Measurements from ENCODE around the gene ADGRV1.

The ADGRV1 gene

DNA sequence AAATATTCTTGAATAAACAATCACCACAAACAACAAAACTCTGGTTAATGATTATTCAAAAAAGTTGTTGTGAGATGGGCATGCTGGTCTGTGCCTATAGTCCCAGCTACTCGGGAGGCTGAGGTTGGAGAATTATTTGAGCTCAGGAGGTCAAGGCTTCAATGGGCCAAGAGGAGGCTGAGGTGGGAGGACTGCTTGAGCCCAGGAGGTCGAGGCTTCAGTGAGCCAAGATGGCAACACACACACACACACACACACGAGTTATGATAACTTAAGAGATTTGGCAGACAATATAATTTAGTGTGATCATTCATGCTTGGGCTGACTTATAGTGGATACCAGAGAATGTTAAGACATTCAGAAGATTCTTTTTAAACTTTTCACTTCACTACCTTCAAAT is 44.1 kb upstream of the ADGRV1 start:
- H2AFZ ChIP-seq (ENCODE audit: low read length), result no peak overlapping the region
- no peaks in the 10 kb centered on the region for H3K27me3 ChIP-seq (ENCODE audit: insufficient read depth, low read length, poor library complexity, severe bottlenecking)
- peaks cover 3% of the 10 kb centered on the region; the same call in 1 of the 2 replicates for H3K36me3 ChIP-seq (ENCODE audit: insufficient read depth, low read length)
- H3K79me2 ChIP-seq (ENCODE audit: insufficient read depth, low read length), result no peaks in the 10 kb centered on the region
- H3F3A ChIP-seq (ENCODE audit: low read depth), result no peaks in the 10 kb centered on the region
- TF ChIP-seq EZH2phosphoT487 (IDR thresholded peaks at IDR 0.05; ENCODE audit: borderline replicate concordance), result no peak
- TF ChIP-seq, protein P1, sequence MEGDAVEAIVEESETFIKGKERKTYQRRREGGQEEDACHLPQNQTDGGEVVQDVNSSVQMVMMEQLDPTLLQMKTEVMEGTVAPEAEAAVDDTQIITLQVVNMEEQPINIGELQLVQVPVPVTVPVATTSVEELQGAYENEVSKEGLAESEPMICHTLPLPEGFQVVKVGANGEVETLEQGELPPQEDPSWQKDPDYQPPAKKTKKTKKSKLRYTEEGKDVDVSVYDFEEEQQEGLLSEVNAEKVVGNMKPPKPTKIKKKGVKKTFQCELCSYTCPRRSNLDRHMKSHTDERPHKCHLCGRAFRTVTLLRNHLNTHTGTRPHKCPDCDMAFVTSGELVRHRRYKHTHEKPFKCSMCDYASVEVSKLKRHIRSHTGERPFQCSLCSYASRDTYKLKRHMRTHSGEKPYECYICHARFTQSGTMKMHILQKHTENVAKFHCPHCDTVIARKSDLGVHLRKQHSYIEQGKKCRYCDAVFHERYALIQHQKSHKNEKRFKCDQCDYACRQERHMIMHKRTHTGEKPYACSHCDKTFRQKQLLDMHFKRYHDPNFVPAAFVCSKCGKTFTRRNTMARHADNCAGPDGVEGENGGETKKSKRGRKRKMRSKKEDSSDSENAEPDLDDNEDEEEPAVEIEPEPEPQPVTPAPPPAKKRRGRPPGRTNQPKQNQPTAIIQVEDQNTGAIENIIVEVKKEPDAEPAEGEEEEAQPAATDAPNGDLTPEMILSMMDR (conservative IDR thresholded peaks at IDR 0.05; ENCODE audit: low read length), result no peak
- no peaks in the 10 kb centered on the region for H3K4me1 ChIP-seq (ENCODE audit: insufficient read depth, low read length, poor library complexity, severe bottlenecking)
- H3K9ac ChIP-seq (ENCODE audit: low read depth, low read length, poor library complexity, severe bottlenecking), result no peak overlapping the region
- no peak overlapping the region for H3K4me3 ChIP-seq (ENCODE audit: low read length, poor library complexity, severe bottlenecking)
- no peaks in the 10 kb centered on the region for H4K20me1 ChIP-seq (ENCODE audit: insufficient read depth, low read length, poor library complexity, severe bottlenecking)
- H3K4me2 ChIP-seq (ENCODE audit: low read depth, low read length, poor library complexity, severe bottlenecking), result no peak overlapping the region
- no peaks in the 10 kb centered on the region for H3K9me2 ChIP-seq (replicated peaks; ENCODE audit: low read depth, low read length)
- H3K9me3 ChIP-seq (ENCODE audit: insufficient read depth, low read depth, low read length), result no peaks in the 10 kb centered on the region

DNA sequence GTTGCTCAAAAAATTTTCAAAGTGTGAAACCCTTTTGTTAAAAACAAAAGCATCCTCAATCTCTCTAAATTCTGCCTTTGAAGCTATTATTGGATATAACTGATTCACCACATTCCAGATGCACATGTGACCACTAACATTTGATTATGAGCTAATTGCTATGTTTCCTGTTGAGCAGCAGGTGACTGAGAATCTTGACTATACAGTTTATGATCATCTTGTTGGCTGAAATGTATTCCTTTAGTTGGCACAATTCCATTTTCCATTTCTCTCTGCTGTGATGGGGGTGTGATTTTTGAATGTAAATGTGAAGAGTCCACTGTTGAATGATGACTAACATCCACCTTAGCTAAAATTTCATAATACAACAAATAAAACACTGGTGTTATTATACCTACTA is 39.9 kb upstream of the ADGRV1 start:
- Histone ChIP-seq H3K9me3 (ENCODE audit: insufficient read depth, low read depth, low read length) (no peaks in the 10 kb centered on the region), H2AFZ (ENCODE audit: low read length) (no peak overlapping the region), H4K20me1 (ENCODE audit: insufficient read depth, low read length, poor library complexity, severe bottlenecking) (no peaks in the 10 kb centered on the region), H3K36me3 (ENCODE audit: insufficient read depth, low read length) (peaks cover 3% of the 10 kb centered on the region; the same call in 1 of the 2 replicates), H3K4me3 (ENCODE audit: low read length, poor library complexity, severe bottlenecking) (no peak overlapping the region), H3K4me2 (ENCODE audit: low read depth, low read length, poor library complexity, severe bottlenecking) (no peak overlapping the region), H3K9ac (ENCODE audit: low read depth, low read length, poor library complexity, severe bottlenecking) (no peak overlapping the region), H3K4me1 (ENCODE audit: insufficient read depth, low read length, poor library complexity, severe bottlenecking) (peaks cover 2% of the 10 kb centered on the region), H3K79me2 (ENCODE audit: insufficient read depth, low read length) (no peaks in the 10 kb centered on the region), H3K9me2 (replicated peaks; ENCODE audit: low read depth, low read length) (no peaks in the 10 kb centered on the region), H3F3A (ENCODE audit: low read depth) (no peaks in the 10 kb centered on the region), H3K27me3 (ENCODE audit: insufficient read depth, low read length, poor library complexity, severe bottlenecking) (no peaks in the 10 kb centered on the region)
- TF ChIP-seq, protein P1 (conservative IDR thresholded peaks at IDR 0.05; ENCODE audit: low read length), result no peak
- TF ChIP-seq EZH2phosphoT487 (IDR thresholded peaks at IDR 0.05; ENCODE audit: borderline replicate concordance), result no peak

DNA sequence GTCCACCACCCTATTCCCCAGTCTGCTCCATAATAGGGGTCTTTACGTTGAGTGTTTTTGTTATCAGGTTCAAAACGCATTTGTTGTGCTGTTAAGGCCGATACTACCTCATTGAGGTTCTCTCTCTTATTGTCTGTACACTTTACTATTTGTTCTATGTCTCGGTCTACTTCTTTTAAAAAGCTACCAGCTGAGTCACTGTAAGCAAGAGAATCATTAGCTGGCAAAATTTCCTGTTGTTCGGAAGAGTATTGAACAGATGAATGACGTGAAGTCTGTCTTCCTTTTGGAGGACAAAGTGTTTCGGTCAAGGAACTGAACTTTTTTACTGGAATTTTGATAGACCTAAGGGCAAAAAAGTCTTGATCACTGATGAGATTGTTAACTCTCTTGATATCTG is 39.5 kb upstream of the ADGRV1 start:
- Histone ChIP-seq H3F3A (ENCODE audit: low read depth) (no peaks in the 10 kb centered on the region), H3K4me2 (ENCODE audit: low read depth, low read length, poor library complexity, severe bottlenecking) (no peak overlapping the region), H3K4me3 (ENCODE audit: low read length, poor library complexity, severe bottlenecking) (no peak overlapping the region), H3K36me3 (ENCODE audit: insufficient read depth, low read length) (peaks cover 3% of the 10 kb centered on the region; the same call in 1 of the 2 replicates), H3K9me2 (replicated peaks; ENCODE audit: low read depth, low read length) (no peaks in the 10 kb centered on the region), H3K27me3 (ENCODE audit: insufficient read depth, low read length, poor library complexity, severe bottlenecking) (no peaks in the 10 kb centered on the region), H4K20me1 (ENCODE audit: insufficient read depth, low read length, poor library complexity, severe bottlenecking) (no peaks in the 10 kb centered on the region), H3K9me3 (ENCODE audit: insufficient read depth, low read depth, low read length) (no peaks in the 10 kb centered on the region), H3K9ac (ENCODE audit: low read depth, low read length, poor library complexity, severe bottlenecking) (no peak overlapping the region), H3K79me2 (ENCODE audit: insufficient read depth, low read length) (no peaks in the 10 kb centered on the region), H3K4me1 (ENCODE audit: insufficient read depth, low read length, poor library complexity, severe bottlenecking) (peaks cover 3% of the 10 kb centered on the region), H2AFZ (ENCODE audit: low read length) (no peak overlapping the region)
- TF ChIP-seq, protein P1 (conservative IDR thresholded peaks at IDR 0.05; ENCODE audit: low read length), result no peak
- TF ChIP-seq EZH2phosphoT487 (IDR thresholded peaks at IDR 0.05; ENCODE audit: borderline replicate concordance), result no peak

Measured in Loucy (cell line).